HG03457 (cell line): ENCODE measurements around the gene TFCP2L1.

Source experiments
- ATAC-seq: cut with Tn5 transposase; IDR thresholded peaks from one replicate; pipeline ENCODE4 v1.9.1; 2021; ENCODE audit warnings: moderate number of reproducible peaks; ENCODE audit not compliant: unreplicated experiment

TFCP2L1 gene

DNA sequence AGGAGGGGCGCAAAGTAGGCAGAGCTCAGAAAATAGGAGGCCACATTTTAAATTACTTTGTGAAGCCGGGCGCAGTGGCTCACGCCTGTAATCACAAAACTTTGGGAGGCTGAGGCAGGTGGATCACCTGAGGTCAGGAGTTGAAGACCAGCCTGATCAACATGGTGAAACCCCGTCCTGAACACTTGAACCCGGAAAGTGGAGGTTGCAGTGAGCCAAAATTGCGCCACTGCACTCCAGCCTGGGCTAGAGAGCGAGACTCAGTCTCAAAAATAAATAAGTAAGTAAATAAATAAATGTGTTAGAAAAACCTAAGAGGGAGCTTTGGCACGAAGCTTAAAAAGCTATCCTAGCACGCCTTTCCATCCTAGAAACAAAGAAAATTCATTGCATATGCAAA lies 105.5 kb downstream of the TFCP2L1 start:
- ATAC-seq, result no peak

GRCh38 chr2:121178730-121179129 lies 106.3 kb downstream of the TFCP2L1 start:
- ATAC-seq, result no peak

DNA sequence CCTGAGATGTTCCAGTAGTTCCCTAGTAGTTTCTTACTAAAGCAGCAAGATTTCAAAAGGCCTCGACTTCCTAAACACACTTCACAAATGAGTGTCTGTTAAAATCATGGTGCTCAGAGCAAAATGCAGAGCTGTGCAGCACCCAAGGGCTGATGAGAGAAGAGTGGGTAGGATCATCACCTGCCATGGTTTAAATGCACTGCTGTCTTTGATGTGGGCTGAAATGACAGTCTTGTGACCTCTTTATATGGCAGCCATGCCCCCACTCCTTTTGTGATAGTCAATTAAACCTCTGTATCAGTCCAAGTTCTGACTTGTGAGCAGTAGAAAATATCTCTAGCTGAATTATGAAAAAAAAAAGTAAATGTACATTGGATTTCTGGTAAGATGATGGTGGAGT lies 107.1 kb downstream of the TFCP2L1 start:
- no peak for ATAC-seq

DNA sequence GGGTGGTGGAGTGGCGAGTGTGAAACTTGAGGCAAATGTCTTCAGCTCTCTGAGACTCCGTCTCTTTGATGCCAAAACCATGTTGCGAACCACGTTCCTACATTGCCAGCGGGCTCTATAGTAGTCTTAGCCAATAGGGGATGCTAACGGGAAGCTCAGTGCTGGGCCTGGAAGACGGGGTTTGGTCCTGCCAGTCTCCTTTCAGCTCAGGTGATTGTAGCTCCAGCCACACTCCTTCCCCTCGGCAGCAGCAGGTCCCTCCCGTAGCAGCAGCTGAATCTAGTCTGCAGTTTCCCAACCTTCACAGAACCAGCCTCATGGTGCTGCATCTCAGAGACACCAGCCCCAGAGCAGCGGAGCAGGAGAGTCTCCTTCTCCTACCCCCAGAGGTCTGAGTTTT lies 109.7 kb downstream of the TFCP2L1 start:
- no peak for ATAC-seq

GRCh38 chr2:121173806-121174205 lies 111.2 kb downstream of the TFCP2L1 start:
- no peak for ATAC-seq

DNA sequence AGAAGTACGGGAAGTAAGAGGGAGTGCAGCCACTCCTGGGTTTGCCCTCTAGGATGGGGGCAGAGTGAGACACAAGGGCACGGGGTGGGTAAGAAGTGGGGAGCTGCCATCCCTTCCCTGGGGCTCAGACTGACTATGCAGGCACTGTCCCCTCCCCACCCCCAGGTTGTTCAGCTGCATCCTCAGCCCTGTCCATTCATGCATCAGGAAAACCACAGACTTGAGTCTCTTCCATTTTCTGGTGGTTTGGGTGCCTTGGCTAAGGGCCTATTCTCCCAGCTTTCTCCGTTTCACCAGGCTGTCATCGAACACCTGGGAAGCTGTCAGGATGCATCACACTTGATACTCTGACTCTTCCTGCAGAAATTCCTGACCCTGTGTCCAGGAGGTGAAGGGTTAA lies 111.9 kb downstream of the TFCP2L1 start:
- ATAC-seq, result no peak

- ATAC-seq, result no peak
Observed at GRCh38 chr2:121172456-121172855, 112.5 kb downstream of the TFCP2L1 start.

DNA sequence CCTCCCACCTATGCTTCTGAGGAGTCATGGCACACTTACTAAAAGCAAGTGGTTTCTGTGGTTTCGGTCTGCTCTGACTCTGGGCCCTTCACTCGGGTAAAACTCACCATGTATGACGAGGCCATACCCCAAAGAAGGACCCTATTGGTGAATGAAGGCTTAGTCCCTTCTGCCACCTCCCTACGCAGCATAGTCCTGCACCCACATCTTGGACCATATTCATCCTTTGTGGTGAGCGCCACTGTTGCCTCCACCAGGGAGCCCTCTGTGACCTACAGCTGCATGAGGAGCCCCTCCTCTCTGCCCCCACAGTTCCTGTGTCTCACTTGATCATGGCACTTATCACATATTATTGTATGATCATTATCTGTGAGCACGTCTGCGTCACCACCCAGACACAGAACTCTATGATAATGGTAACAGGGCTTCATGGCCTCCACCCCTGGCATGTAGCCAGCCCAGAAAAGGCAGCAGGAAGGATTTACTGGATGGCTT lies 113.3 kb downstream of the TFCP2L1 start:
- ATAC-seq, result no peak

GRCh38 chr2:121170577-121170976 lies 114.4 kb downstream of the TFCP2L1 start:
- ATAC-seq, result no peak

GRCh38 chr2:121167411-121167810 lies 117.6 kb downstream of the TFCP2L1 start:
- no peak for ATAC-seq
